GM12874 (cell line): Measurements from ENCODE around the gene MFAP1.

Source experiments
- CTCF ChIP-seq: IDR thresholded peaks from 2 replicates; pipeline ENCODE4 v1.5.1; 2011; ENCODE audit warnings: low read depth, mild to moderate bottlenecking, control low read depth, low read length, moderate library complexity; ENCODE audit not compliant: insufficient read depth

MFAP1 gene

GRCh38 chr15:43772624-43773023, 51.9 kb downstream of the MFAP1 start:
- TF ChIP-seq CTCF = no peak

- TF ChIP-seq CTCF = no peak
Measured at GRCh38 chr15:43771816-43772215, 52.7 kb downstream of the MFAP1 start.

GRCh38 chr15:43769584-43770228, 54.8 kb downstream of the MFAP1 start:
- peak; percentile 77 for TF ChIP-seq CTCF

- TF ChIP-seq CTCF = no peak
Measured at GRCh38 chr15:43763819-43764446, 60.6 kb downstream of the MFAP1 start.

- TF ChIP-seq CTCF = no peak
Measured at GRCh38 chr15:43762824-43763223, 61.7 kb downstream of the MFAP1 start.
